LNCaP clone FGC (cell line): Measurements from ENCODE around the gene SERPINB11.

Experiments
- DNase-seq: peaks from one replicate; pipeline ENCODE4 v3.0.0-alpha.2; 2011; ENCODE audit warnings: low read depth
- H3K4me3 ChIP-seq: 2 replicates; pipeline ENCODE4 v1.5.1; 2011; ENCODE audit warnings: mild to moderate bottlenecking, low read depth, low read length, control low read depth
- TF ChIP-seq, protein P1 (sequence below): IDR thresholded peaks from 2 replicates; pipeline ENCODE4 v1.5.1; 2012; ENCODE audit warnings: mild to moderate bottlenecking; ENCODE audit not compliant: control insufficient read depth, insufficient read depth; ENCODE audit errors: extremely low read depth

SERPINB11 gene

DNA sequence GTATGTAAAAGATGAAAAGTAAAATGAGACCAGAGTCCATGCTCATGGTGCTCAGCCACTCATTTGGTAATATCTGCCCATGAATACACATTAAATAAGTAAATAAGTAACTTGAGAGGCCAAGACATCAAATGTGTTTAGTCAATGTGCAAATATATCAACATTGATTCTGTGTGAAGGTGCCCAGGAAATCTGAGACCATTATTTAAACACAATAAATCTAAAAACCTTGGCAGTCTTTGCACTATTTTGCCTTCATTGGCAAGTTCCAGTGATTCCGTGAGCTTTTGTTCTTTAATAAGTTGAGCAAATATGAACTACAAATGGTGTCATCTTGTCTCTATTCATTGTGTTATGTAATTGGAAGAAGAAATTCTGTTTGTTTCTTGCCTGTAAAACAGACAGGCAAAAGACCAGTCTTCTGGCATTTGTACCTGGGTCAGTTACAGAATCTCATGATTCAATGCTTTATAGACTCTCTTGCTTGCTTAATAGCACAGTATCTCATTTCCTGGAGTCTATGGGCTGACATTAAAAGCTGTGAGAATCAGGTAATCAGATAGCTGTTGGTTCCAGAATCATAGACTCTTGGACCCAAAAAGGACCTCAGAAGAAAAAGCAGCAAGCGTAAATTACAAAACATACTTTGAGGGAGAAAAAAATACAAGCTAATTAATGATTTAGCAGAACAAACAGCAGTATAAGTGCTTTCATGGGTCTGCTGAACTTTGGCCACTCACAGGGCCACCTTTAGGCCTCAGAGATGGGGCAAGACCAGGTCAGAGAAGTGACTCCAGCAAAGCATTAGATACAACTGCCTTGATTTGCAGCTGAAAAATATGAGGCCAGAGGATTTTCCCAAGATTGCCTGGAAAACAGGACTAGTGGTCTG, 21.1 kb upstream of the SERPINB11 start:
- H3K4me3 ChIP-seq, result no peak overlapping the region
- DNase-seq, result peak; percentile 99
- TF ChIP-seq, protein P1, sequence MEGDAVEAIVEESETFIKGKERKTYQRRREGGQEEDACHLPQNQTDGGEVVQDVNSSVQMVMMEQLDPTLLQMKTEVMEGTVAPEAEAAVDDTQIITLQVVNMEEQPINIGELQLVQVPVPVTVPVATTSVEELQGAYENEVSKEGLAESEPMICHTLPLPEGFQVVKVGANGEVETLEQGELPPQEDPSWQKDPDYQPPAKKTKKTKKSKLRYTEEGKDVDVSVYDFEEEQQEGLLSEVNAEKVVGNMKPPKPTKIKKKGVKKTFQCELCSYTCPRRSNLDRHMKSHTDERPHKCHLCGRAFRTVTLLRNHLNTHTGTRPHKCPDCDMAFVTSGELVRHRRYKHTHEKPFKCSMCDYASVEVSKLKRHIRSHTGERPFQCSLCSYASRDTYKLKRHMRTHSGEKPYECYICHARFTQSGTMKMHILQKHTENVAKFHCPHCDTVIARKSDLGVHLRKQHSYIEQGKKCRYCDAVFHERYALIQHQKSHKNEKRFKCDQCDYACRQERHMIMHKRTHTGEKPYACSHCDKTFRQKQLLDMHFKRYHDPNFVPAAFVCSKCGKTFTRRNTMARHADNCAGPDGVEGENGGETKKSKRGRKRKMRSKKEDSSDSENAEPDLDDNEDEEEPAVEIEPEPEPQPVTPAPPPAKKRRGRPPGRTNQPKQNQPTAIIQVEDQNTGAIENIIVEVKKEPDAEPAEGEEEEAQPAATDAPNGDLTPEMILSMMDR, result no peak

DNA sequence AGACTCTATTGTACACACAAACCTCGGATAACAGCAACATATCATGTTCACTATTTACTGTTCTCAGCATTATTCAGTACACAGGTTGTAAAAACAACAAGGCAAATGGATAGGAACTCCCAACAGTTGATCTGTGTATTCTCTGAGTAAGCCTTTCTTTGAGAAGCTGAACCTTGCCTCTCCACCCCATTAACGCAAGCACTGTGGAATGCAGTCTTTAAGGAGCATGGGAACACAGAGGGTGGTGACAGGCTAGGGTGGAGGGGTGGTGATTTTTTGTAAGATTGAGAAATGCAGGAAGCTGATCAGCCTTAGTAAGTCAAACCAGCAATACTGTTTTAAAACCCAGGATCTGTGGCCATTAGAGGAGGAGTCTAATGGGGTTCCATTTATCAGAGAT, 19.6 kb upstream of the SERPINB11 start:
- TF ChIP-seq, protein P1, result no peak
- 0 out of 2 replicates have a peak overlapping the region, but pooled peaks have one; percentile 6 for H3K4me3 ChIP-seq
- peak; percentile 94 for DNase-seq

DNA sequence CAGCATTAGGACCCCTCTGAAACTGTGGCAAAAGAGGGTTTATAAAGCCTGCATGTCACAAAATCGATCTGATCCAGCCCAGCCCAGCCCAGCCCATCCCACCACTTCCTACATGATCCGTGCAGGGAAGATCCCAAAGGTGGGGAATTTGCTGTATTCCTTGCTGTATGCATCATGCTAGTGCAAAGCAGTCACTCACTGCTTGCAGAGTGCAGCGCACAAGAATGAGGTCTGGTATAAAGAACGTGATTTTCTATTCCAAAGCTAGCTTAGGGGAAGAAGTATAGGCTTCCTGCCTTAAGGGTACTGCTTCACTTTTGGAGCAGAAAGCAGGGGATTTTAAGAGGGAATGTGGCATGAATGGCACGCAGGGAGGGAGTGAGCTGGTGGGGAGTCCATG, 18.9 kb upstream of the SERPINB11 start:
- TF ChIP-seq, protein P1, result no peak
- no peak for DNase-seq
- no peak overlapping the region for H3K4me3 ChIP-seq

DNA sequence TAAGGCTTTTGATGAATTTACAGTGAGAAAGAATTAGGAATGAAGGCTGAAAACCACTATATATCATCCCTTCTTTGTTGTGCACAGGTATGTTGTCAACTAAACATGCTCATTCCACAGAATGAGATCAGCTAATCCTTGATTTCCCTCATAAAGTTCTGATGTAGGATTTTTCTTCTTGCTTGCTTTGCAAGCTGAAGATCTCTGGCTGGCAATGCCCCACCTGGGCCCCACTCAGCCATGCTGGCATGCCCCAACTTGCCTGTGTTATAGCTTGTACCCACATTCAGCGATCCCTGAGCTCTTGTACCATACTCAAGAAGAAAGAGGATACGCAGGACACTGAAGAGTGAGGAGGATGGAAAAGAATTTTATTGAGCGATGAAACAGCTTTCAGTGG, 18.0 kb upstream of the SERPINB11 start:
- TF ChIP-seq, protein P1, result no peak
- H3K4me3 ChIP-seq, result no peak overlapping the region
- no peak for DNase-seq

DNA sequence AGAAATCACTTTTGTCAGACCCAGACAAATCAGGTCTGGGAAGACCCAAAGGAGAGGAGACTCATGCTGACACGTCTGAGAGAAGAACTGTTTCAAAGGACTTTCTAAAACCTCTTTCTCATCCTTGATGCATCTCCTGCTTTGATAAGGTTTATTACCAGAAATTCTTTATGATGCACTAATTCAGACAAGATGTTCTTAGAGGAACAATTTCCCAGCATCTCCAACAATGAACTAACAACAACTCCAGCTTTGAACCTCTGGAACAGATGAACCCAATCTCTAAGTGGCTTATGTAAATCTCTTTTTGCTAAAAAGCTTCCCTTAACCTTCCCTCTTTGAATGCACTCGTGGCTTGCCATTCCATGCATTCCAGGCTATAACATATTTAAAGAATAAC, 15.9 kb upstream of the SERPINB11 start:
- no peak overlapping the region for H3K4me3 ChIP-seq
- no peak for DNase-seq
- TF ChIP-seq, protein P1, result no peak

DNA sequence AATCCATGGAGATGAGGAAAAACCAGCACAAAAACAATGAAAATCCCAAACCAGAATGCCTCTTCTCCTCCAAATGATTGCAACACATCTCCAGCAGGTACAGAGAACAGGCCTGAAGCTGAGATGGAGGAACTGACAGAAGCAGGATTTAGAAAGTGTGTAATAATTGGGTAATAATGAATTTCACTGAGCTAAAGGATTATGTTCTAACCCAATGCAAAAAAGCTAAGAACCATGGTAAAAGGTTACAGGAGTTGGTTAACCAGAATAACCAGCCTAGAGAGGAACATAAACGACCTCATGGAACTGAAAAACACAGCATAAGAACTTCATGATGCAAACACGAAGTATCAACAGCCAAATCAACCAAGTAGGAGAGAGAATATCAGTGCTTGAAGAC, 13.7 kb upstream of the SERPINB11 start:
- no peak for DNase-seq
- TF ChIP-seq, protein P1, result no peak
- no peak overlapping the region for H3K4me3 ChIP-seq
